IMR-90 (cell line): ENCODE measurements around the gene SP140.

Experiments
- BHLHE40 ChIP-seq: fragments of 150-350 bp; IDR thresholded peaks from 2 replicates; pipeline ENCODE4 v1.6.1; 2016; ENCODE audit warnings: mild to moderate bottlenecking, low read depth, low read length
- CTCF ChIP-seq: conservative IDR thresholded peaks from 2 replicates; pipeline ENCODE4 v1.5.1; 2012; ENCODE audit warnings: mild to moderate bottlenecking, low read depth, low read length, improper control_type of control experiment
- MAZ ChIP-seq: IDR thresholded peaks from 2 replicates; pipeline ENCODE4 v1.6.1; 2012; ENCODE audit warnings: low read depth, mild to moderate bottlenecking, low read length, improper control_type of control experiment, moderate library complexity, borderline replicate concordance
- RFX5 ChIP-seq: IDR thresholded peaks from 2 replicates; pipeline ENCODE4 v1.8.0; 2012; ENCODE audit warnings: low read depth, mild to moderate bottlenecking, low read length, moderate library complexity

- TF ChIP-seq CTCF (no peak), BHLHE40 (no peak), RFX5 (no peak), MAZ (no peak)
These were observed 9.3 kb downstream of the SP140 start for GRCh38 chr2:230234845-230235244.
